Measurements from ENCODE around the gene CENPN.
A peak's percentile ranks its signal among the peaks of the same experiment; 100 is the strongest.

CENPN gene, protein sequence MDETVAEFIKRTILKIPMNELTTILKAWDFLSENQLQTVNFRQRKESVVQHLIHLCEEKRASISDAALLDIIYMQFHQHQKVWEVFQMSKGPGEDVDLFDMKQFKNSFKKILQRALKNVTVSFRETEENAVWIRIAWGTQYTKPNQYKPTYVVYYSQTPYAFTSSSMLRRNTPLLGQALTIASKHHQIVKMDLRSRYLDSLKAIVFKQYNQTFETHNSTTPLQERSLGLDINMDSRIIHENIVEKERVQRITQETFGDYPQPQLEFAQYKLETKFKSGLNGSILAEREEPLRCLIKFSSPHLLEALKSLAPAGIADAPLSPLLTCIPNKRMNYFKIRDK

DNA sequence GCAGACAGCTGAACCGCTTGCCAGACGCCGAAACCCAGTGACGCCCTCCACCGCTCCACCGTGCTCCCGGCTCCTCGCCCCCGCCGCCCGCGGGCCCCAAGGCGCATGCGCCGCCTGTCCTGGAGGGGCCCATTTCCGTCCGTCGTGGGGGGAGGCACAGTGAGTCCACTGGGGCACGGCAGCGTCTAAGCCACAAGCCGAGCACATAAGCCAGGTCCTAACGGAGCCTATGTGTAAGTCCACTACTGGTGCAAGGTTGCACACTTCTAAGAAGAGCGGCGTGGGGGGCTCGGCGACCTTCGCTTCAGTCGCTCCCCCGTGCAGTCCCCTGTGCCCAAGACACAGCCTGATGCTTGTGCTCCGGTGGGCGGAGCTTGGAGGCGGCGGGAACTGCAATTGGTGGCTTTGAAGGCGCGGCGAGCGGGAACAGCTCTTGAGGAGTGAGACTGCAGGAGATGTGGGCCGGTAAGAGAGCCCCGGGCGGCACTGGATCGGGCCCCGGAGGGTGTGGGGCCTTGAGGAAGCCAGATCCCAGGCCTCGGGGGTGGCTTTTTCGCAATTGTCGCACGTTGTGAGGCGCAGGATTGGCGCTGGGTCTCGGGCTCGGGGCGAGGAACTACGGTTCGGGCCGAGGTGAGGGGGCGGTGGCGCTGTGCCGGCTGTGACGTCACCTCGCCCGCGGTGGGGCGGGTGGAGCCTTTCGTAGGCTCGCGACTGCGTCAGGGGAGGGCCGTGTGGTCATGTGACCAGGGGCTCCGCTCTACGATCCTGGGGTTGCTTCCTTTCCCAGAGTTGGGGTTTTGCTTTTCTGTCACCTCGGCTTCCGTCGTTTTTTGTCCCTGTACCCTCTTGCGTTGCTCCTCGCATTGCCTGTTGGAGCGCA lies at the start of gene CENPN, which contains the start of gene CMC2:
TSS of gene CENPN (plus strand) at position 402 of the 883 bp plus-strand sequence. CDS start 4,726 bp downstream, outside the sequence.
TSS of gene CMC2 (minus strand) at position 73 of the 883 bp plus-strand sequence. CDS start 9,491 bp downstream, outside the sequence.
- peak; percentile 80 for TF ChIP-seq FOXM1 (IDR thresholded peaks at IDR 0.05; ENCODE audit: borderline replicate concordance, low read depth)
- peak; percentile 88 for TF ChIP-seq TAF1 (IDR thresholded peaks at IDR 0.05; ENCODE audit: low read depth)
- peak; percentile 38; the same call in 1 of the 2 replicates for TF ChIP-seq TCF12 (IDR thresholded peaks at IDR 0.05; ENCODE audit: low read depth)
- 0 out of 2 replicates have a peak, but pooled peaks have one; percentile 35 for TF ChIP-seq ZBTB7A (IDR thresholded peaks at IDR 0.05; ENCODE audit: low read depth)
- no peak for TF ChIP-seq TEAD4 (IDR thresholded peaks at IDR 0.05)
- no peak for TF ChIP-seq CEBPB (IDR thresholded peaks at IDR 0.05)
- TF ChIP-seq, protein P1, sequence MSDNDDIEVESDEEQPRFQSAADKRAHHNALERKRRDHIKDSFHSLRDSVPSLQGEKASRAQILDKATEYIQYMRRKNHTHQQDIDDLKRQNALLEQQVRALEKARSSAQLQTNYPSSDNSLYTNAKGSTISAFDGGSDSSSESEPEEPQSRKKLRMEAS (IDR thresholded peaks at IDR 0.05): peak; percentile 59
- peak; percentile 81 for TF ChIP-seq EGR1 (IDR thresholded peaks at IDR 0.05)
- TF ChIP-seq NFIC (IDR thresholded peaks at IDR 0.05): peak; percentile 22; the same call in 1 of the 2 replicates
- TF ChIP-seq RAD21 (IDR thresholded peaks at IDR 0.05; ENCODE audit: low read depth): no peak
- TF ChIP-seq, protein P2, sequence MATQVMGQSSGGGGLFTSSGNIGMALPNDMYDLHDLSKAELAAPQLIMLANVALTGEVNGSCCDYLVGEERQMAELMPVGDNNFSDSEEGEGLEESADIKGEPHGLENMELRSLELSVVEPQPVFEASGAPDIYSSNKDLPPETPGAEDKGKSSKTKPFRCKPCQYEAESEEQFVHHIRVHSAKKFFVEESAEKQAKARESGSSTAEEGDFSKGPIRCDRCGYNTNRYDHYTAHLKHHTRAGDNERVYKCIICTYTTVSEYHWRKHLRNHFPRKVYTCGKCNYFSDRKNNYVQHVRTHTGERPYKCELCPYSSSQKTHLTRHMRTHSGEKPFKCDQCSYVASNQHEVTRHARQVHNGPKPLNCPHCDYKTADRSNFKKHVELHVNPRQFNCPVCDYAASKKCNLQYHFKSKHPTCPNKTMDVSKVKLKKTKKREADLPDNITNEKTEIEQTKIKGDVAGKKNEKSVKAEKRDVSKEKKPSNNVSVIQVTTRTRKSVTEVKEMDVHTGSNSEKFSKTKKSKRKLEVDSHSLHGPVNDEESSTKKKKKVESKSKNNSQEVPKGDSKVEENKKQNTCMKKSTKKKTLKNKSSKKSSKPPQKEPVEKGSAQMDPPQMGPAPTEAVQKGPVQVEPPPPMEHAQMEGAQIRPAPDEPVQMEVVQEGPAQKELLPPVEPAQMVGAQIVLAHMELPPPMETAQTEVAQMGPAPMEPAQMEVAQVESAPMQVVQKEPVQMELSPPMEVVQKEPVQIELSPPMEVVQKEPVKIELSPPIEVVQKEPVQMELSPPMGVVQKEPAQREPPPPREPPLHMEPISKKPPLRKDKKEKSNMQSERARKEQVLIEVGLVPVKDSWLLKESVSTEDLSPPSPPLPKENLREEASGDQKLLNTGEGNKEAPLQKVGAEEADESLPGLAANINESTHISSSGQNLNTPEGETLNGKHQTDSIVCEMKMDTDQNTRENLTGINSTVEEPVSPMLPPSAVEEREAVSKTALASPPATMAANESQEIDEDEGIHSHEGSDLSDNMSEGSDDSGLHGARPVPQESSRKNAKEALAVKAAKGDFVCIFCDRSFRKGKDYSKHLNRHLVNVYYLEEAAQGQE (IDR thresholded peaks at IDR 0.05; ENCODE audit: low read depth): no peak
- peak; percentile 64; the same call in 1 of the 2 replicates for TF ChIP-seq CREB1 (IDR thresholded peaks at IDR 0.05; ENCODE audit: low read depth)
- TF ChIP-seq YY1 (IDR thresholded peaks at IDR 0.05; ENCODE audit: low read depth): 0 out of 2 replicates have a peak, but pooled peaks have one; percentile 25
- TF ChIP-seq EP300 (IDR thresholded peaks at IDR 0.05; ENCODE audit: borderline replicate concordance): peak; percentile 62; the same call in 1 of the 2 replicates
- TF ChIP-seq, protein P3, sequence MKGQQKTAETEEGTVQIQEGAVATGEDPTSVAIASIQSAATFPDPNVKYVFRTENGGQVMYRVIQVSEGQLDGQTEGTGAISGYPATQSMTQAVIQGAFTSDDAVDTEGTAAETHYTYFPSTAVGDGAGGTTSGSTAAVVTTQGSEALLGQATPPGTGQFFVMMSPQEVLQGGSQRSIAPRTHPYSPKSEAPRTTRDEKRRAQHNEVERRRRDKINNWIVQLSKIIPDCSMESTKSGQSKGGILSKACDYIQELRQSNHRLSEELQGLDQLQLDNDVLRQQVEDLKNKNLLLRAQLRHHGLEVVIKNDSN (IDR thresholded peaks at IDR 0.05): peak; percentile 96

DNA sequence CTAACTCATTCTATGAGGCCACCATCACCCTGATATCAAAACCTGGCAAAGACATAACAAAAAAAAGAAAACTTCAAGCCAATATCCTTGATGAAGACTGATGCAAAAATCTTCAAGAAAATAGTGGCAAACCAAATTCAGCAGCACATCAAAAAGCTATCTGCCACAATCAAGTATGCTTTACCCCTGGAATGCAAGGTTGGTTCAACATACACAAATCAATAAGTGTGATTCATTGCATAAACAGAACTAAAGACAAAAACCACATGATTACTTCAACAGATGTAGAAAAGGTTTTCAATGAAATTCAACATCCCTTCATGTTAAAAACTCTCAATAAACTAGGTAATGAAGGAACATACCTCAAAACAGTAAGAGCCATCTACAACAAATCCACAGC lies 48.7 kb upstream of the CENPN start:
- TF ChIP-seq EP300 (IDR thresholded peaks at IDR 0.05; ENCODE audit: borderline replicate concordance) (no peak), TCF12 (IDR thresholded peaks at IDR 0.05; ENCODE audit: low read depth) (no peak)
- TF ChIP-seq, protein P1 (IDR thresholded peaks at IDR 0.05): no peak

DNA sequence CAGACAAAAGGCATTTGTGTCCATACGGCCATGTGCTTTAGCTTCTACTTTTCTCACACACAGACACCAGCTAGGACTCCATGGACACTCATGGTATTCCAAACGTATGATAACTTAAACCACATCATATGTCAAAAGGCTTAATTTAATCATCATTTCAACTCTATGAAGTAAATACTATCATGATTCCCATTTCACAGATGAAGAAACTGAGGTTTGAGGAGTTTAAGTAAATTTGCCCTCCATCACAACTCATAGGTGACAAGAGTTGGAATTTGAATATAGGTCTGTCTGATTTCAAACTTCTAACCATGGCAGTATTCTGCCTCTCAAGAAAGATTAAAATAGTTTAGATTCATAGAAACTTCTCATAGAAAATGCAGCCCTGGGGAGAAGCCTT lies 44.1 kb upstream of the CENPN start:
- TF ChIP-seq EP300 (IDR thresholded peaks at IDR 0.05; ENCODE audit: borderline replicate concordance) (no peak), TAF1 (IDR thresholded peaks at IDR 0.05; ENCODE audit: low read depth) (no peak), CREB1 (IDR thresholded peaks at IDR 0.05; ENCODE audit: low read depth) (no peak), ZBTB7A (IDR thresholded peaks at IDR 0.05; ENCODE audit: low read depth) (no peak)
- TF ChIP-seq, protein P2 (IDR thresholded peaks at IDR 0.05; ENCODE audit: low read depth): no peak

DNA sequence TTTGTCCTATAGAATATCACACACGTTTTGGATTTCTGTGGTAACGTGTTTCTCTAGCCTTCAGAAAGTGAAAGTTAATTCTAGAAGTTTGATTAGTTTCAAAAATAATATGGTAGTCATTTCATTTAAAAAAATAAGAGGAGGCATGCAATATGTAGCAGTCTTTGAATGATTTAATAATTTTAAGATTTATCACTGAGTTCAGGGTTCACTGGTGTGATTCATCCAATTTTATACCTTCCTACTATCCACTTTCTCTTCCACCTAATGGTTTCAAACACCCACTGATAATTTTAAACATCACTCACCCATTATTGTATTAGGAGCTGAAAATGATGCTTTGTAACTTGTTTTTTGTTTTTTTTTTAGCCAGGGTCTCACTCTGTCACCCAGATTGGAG lies 42.7 kb upstream of the CENPN start:
- TF ChIP-seq TAF1 (IDR thresholded peaks at IDR 0.05; ENCODE audit: low read depth) (no peak), EP300 (IDR thresholded peaks at IDR 0.05; ENCODE audit: borderline replicate concordance) (no peak), YY1 (IDR thresholded peaks at IDR 0.05; ENCODE audit: low read depth) (no peak), CEBPB (IDR thresholded peaks at IDR 0.05) (no peak), ZBTB7A (IDR thresholded peaks at IDR 0.05; ENCODE audit: low read depth) (no peak), EGR1 (IDR thresholded peaks at IDR 0.05) (no peak), NFIC (IDR thresholded peaks at IDR 0.05) (no peak), FOXM1 (IDR thresholded peaks at IDR 0.05; ENCODE audit: borderline replicate concordance, low read depth) (no peak), RAD21 (IDR thresholded peaks at IDR 0.05; ENCODE audit: low read depth) (no peak), TCF12 (IDR thresholded peaks at IDR 0.05; ENCODE audit: low read depth) (no peak), CREB1 (IDR thresholded peaks at IDR 0.05; ENCODE audit: low read depth) (no peak), TEAD4 (IDR thresholded peaks at IDR 0.05) (no peak)
- TF ChIP-seq, protein P1 (IDR thresholded peaks at IDR 0.05): no peak
- TF ChIP-seq, protein P3 (IDR thresholded peaks at IDR 0.05): no peak
- TF ChIP-seq, protein P2 (IDR thresholded peaks at IDR 0.05; ENCODE audit: low read depth): no peak
